Activated T-cell treated with anti-CD3 and anti-CD28 coated beads for 24 hours (primary cell): ENCODE data around the gene MTFR2.

ENCODE experiments used
- DNase-seq: peaks from one replicate; pipeline ENCODE4 v3.0.0-alpha.2; 2020; ENCODE audit warnings: low read depth

The MTFR2 gene

DNA sequence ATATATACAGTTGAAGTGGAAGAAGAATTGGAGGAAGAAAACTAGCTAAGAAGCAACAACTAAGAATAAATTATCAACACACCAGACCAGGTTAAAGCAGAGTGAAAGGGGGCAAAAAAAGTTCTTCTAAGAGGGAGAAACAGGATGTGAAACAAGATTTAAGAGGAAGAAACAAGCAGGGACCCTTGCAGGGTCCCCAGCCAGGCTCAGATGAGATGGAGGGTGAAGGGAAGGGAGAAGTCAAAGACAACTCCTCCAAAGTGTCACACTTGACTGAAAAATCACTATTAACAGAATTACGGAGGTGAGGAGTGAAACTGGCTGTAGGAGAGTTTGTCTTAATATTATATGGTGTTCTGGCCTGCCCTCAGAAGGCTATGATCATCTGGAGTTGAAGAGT, 65.4 kb downstream of the MTFR2 start:
- DNase-seq, result no peak

- DNase-seq, result no peak
Observed at GRCh38 chr6:136181861-136182260, 68.2 kb downstream of the MTFR2 start.

DNA sequence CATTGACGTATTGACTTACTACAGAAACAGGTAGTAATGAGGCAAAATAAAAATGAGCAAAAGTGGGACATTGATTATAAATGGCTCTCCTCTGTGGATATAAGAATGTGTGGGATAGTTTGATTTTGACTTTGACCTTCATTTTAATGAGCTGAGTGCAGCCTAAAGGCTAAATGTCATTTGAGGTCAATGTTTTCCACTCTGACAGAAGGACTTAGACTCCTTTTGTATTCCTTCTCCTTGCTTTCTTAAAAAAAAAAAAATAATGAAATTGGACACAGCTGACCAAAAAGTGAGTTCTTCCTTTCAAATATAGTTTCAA, 68.6 kb downstream of the MTFR2 start:
- no peak for DNase-seq
